SK-N-SH (cell line): ENCODE data around the gene TCF12.

Experiments
- EZH2phosphoT487 ChIP-seq: fragments of 200-600 bp; sonication (generic); IDR thresholded peaks from 2 replicates; pipeline ENCODE4 v1.6.1; 2017; ENCODE audit warnings: low read depth, mixed run types, mild to moderate bottlenecking, antibody characterized with exemption, moderate library complexity, borderline replicate concordance
- FOSL2 ChIP-seq: IDR thresholded peaks from 2 replicates; pipeline ENCODE4 v1.4.0; 2012; ENCODE audit warnings: low read depth, mild to moderate bottlenecking, moderate library complexity, borderline replicate concordance
- FOXJ3 ChIP-seq: sonication (generic); formaldehyde crosslinking; IDR thresholded peaks from 2 replicates; pipeline ENCODE4 v1.5.1; 2020; ENCODE audit warnings: mild to moderate bottlenecking, missing genetic modification reagents
- FOXM1 ChIP-seq: IDR thresholded peaks from 2 replicates; pipeline ENCODE4 v1.4.0; 2012; ENCODE audit warnings: low read depth, mild to moderate bottlenecking
- GABPA ChIP-seq: IDR thresholded peaks from 2 replicates; pipeline ENCODE4 v1.4.0; 2012; ENCODE audit warnings: low read depth, mild to moderate bottlenecking
- NRF1 ChIP-seq: IDR thresholded peaks from 2 replicates; pipeline ENCODE4 v1.6.1; 2012; ENCODE audit warnings: low read depth, mild to moderate bottlenecking, low read length
- RAD21 ChIP-seq: IDR thresholded peaks from 2 replicates; pipeline ENCODE4 v1.6.1; 2012; ENCODE audit warnings: mild to moderate bottlenecking, low read length
- RFX5 ChIP-seq: IDR thresholded peaks from 2 replicates; pipeline ENCODE4 v1.6.1; 2012; ENCODE audit warnings: mild to moderate bottlenecking, improper control_type of control experiment, low read length
- SIN3A ChIP-seq: IDR thresholded peaks from 2 replicates; pipeline ENCODE4 v1.6.1; 2012; ENCODE audit warnings: low read depth, mild to moderate bottlenecking, low read length, moderate library complexity, borderline replicate concordance
- SMC3 ChIP-seq: IDR thresholded peaks from 2 replicates; pipeline ENCODE4 v1.6.1; 2012; ENCODE audit warnings: low read depth, low read length, improper control_type of control experiment
- TEAD4 ChIP-seq: IDR thresholded peaks from 2 replicates; pipeline ENCODE4 v1.4.0; 2012; ENCODE audit warnings: mild to moderate bottlenecking, borderline replicate concordance; ENCODE audit not compliant: insufficient read depth
- TF ChIP-seq, protein P1 (sequence below): fragments of 200-600 bp; sonication (generic); IDR thresholded peaks from 2 replicates; pipeline ENCODE4 v1.6.1; 2017; ENCODE audit warnings: antibody characterized with exemption, mild to moderate bottlenecking, moderate library complexity
- TF ChIP-seq, protein P2 (sequence below): IDR thresholded peaks from 2 replicates; pipeline ENCODE4 v1.6.1; 2012; ENCODE audit warnings: mild to moderate bottlenecking, low read depth, low read length, moderate library complexity

DNA sequence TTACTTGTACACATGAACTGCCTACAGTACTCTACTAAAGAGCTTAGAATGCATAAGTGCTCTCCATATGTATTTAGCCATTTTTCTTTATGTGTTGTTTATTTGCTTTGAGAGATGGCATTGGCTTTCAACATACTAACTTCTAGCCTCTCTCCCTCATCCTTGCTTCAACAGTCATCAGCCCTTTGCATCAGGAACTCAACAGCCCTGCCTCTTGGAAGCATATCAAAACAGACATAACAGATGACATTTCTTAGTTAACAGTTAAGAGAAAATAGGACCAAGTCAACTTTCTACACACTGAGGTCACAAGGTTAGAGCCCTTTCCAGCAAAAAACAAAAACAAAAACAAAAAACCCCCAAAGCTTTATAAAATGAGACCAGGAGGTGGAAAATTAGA, 145.6 kb downstream of the TCF12 start:
- TF ChIP-seq TEAD4 (no peak), GABPA (no peak), NRF1 (no peak), RFX5 (no peak), FOXJ3 (CRISPR knock-in tag) (no peak), SIN3A (no peak), EZH2phosphoT487 (no peak), RAD21 (no peak), FOSL2 (no peak), FOXM1 (no peak), SMC3 (no peak)
- TF ChIP-seq, protein P1, sequence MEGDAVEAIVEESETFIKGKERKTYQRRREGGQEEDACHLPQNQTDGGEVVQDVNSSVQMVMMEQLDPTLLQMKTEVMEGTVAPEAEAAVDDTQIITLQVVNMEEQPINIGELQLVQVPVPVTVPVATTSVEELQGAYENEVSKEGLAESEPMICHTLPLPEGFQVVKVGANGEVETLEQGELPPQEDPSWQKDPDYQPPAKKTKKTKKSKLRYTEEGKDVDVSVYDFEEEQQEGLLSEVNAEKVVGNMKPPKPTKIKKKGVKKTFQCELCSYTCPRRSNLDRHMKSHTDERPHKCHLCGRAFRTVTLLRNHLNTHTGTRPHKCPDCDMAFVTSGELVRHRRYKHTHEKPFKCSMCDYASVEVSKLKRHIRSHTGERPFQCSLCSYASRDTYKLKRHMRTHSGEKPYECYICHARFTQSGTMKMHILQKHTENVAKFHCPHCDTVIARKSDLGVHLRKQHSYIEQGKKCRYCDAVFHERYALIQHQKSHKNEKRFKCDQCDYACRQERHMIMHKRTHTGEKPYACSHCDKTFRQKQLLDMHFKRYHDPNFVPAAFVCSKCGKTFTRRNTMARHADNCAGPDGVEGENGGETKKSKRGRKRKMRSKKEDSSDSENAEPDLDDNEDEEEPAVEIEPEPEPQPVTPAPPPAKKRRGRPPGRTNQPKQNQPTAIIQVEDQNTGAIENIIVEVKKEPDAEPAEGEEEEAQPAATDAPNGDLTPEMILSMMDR: no peak
- TF ChIP-seq, protein P2, sequence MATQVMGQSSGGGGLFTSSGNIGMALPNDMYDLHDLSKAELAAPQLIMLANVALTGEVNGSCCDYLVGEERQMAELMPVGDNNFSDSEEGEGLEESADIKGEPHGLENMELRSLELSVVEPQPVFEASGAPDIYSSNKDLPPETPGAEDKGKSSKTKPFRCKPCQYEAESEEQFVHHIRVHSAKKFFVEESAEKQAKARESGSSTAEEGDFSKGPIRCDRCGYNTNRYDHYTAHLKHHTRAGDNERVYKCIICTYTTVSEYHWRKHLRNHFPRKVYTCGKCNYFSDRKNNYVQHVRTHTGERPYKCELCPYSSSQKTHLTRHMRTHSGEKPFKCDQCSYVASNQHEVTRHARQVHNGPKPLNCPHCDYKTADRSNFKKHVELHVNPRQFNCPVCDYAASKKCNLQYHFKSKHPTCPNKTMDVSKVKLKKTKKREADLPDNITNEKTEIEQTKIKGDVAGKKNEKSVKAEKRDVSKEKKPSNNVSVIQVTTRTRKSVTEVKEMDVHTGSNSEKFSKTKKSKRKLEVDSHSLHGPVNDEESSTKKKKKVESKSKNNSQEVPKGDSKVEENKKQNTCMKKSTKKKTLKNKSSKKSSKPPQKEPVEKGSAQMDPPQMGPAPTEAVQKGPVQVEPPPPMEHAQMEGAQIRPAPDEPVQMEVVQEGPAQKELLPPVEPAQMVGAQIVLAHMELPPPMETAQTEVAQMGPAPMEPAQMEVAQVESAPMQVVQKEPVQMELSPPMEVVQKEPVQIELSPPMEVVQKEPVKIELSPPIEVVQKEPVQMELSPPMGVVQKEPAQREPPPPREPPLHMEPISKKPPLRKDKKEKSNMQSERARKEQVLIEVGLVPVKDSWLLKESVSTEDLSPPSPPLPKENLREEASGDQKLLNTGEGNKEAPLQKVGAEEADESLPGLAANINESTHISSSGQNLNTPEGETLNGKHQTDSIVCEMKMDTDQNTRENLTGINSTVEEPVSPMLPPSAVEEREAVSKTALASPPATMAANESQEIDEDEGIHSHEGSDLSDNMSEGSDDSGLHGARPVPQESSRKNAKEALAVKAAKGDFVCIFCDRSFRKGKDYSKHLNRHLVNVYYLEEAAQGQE: no peak
